ENCODE data around the gene POR.
"Not testable (repeated sequence)": the region's sequence is repeated elsewhere in the genome, so short reads cannot be mapped to it uniquely, and the experiment has no call there.

POR gene

GRCh38 chr7:75914655-75915415, at the start of gene POR:
Gene POR, plus strand, starts transcription at chr7:75915155. Its CDS starts 38,847 bp downstream, at chr7:75954002.
- DNase-seq (ENCODE audit: low read depth) = peak; percentile 41

- no peak for DNase-seq (ENCODE audit: low read depth)
Measured at GRCh38 chr7:75866114-75866488, 48.9 kb upstream of the POR start.

- no peak for DNase-seq (ENCODE audit: low read depth)
Measured at GRCh38 chr7:75866489-75867389, 48.2 kb upstream of the POR start.

- no peak for DNase-seq (ENCODE audit: low read depth)
Measured at GRCh38 chr7:75867390-75867717, 47.6 kb upstream of the POR start.

GRCh38 chr7:75868153-75868552, 46.8 kb upstream of the POR start:
- no peak for DNase-seq (ENCODE audit: low read depth)

GRCh38 chr7:75869776-75870379, 45.1 kb upstream of the POR start:
- no peak for DNase-seq (ENCODE audit: low read depth)

GRCh38 chr7:75870557-75871161, 44.3 kb upstream of the POR start:
- DNase-seq (ENCODE audit: low read depth) = no peak

GRCh38 chr7:75872073-75872782, 42.7 kb upstream of the POR start:
- no peak for DNase-seq (ENCODE audit: low read depth)

GRCh38 chr7:75874180-75874579, 40.8 kb upstream of the POR start:
- not testable (repeated sequence) for DNase-seq (ENCODE audit: low read depth)

GRCh38 chr7:75875113-75876080, 39.6 kb upstream of the POR start:
- DNase-seq (ENCODE audit: low read depth) = no peak

GRCh38 chr7:75876126-75876881, 38.7 kb upstream of the POR start:
- DNase-seq (ENCODE audit: low read depth) = no peak

GRCh38 chr7:75878312-75878768, 36.6 kb upstream of the POR start:
- DNase-seq (ENCODE audit: low read depth) = peak; percentile 18

- DNase-seq (ENCODE audit: low read depth) = peak; percentile 45
Measured at GRCh38 chr7:75878769-75879611, 36.0 kb upstream of the POR start, which contains the start of gene RHBDD2. Gene RHBDD2, plus strand, starts transcription at chr7:75879034. Its CDS starts 49 bp downstream, at chr7:75879083.

GRCh38 chr7:75879771-75880184, 35.2 kb upstream of the POR start:
- no peak for DNase-seq (ENCODE audit: low read depth)

GRCh38 chr7:75880242-75880641, 34.7 kb upstream of the POR start:
- DNase-seq (ENCODE audit: low read depth) = no peak

- DNase-seq (ENCODE audit: low read depth) = no peak
Measured at GRCh38 chr7:75881436-75882095, 33.4 kb upstream of the POR start.

- DNase-seq (ENCODE audit: low read depth) = not testable (repeated sequence)
Measured at GRCh38 chr7:75883265-75883824, 31.6 kb upstream of the POR start.

GRCh38 chr7:75884476-75884875, 30.5 kb upstream of the POR start:
- DNase-seq (ENCODE audit: low read depth) = no peak

All from HS-5 (cell line).